WERI-Rb-1 (cell line): ENCODE data around the gene CRLF1.
A peak's percentile ranks its signal among the peaks of the same experiment; 100 is the strongest.

Source experiments
- DNase-seq: peaks from one replicate; pipeline ENCODE4 v3.0.0-alpha.2; 2020
- H3K27ac ChIP-seq: fragments of 250-450 bp; sonication (Bioruptor Pico); 2 replicates; pipeline ENCODE4 v1.5.1; 2020; ENCODE audit warnings: mild to moderate bottlenecking, moderate library complexity
- H3K27me3 ChIP-seq: fragments of 250-450 bp; sonication (Bioruptor Pico); 2 replicates; pipeline ENCODE4 v1.5.1; 2021; ENCODE audit warnings: mild to moderate bottlenecking, low read depth, moderate library complexity; ENCODE audit not compliant: insufficient read depth, severe bottlenecking
- H3K36me3 ChIP-seq: fragments of 250-450 bp; sonication (Bioruptor Pico); 2 replicates; pipeline ENCODE4 v1.5.1; 2020; ENCODE audit warnings: mild to moderate bottlenecking, moderate library complexity
- H3K4me3 ChIP-seq: 2 replicates; pipeline ENCODE4 v1.5.1; 2011; ENCODE audit warnings: low read depth, mild to moderate bottlenecking, control low read depth, low read length
- H3K9me3 ChIP-seq: fragments of 250-450 bp; sonication (Bioruptor Pico); 2 replicates; pipeline ENCODE4 v1.5.1; 2021; ENCODE audit warnings: mild to moderate bottlenecking, moderate library complexity; ENCODE audit not compliant: severe bottlenecking
- CTCF ChIP-seq: IDR thresholded peaks from 2 replicates; pipeline ENCODE4 v1.5.1; 2011; ENCODE audit warnings: low read depth, mild to moderate bottlenecking, control low read depth, inconsistent platforms, low read length

CRLF1 gene

GRCh38 chr19:18618236-18618635 is 11.6 kb upstream of the CRLF1 start:
- Histone ChIP-seq H3K4me3 (no peak overlapping the region), H3K27ac (no peak overlapping the region), H3K36me3 (no peaks in the 10 kb centered on the region), H3K27me3 (peaks cover 8% of the 10 kb centered on the region), H3K9me3 (peaks cover 11% of the 10 kb centered on the region)
- no peak for DNase-seq
- TF ChIP-seq CTCF, result no peak

- no peak for DNase-seq
- H3K36me3 ChIP-seq, result no peaks in the 10 kb centered on the region
- no peak overlapping the region for H3K27ac ChIP-seq
- H3K4me3 ChIP-seq, result no peak overlapping the region
- no peak for TF ChIP-seq CTCF
- peaks cover 11% of the 10 kb centered on the region for H3K9me3 ChIP-seq
- H3K27me3 ChIP-seq, result peaks cover 15% of the 10 kb centered on the region
These were observed 11.0 kb upstream of the CRLF1 start for GRCh38 chr19:18617562-18617961.

GRCh38 chr19:18616023-18616422 is 9.4 kb upstream of the CRLF1 start:
- H3K4me3 ChIP-seq, result no peak overlapping the region
- no peak for TF ChIP-seq CTCF
- H3K27ac ChIP-seq, result no peak overlapping the region
- peaks cover 11% of the 10 kb centered on the region for H3K9me3 ChIP-seq
- H3K27me3 ChIP-seq, result peaks cover 29% of the 10 kb centered on the region
- no peaks in the 10 kb centered on the region for H3K36me3 ChIP-seq
- DNase-seq, result no peak

GRCh38 chr19:18613589-18614234 is 7.1 kb upstream of the CRLF1 start:
- peaks cover 52% of the 10 kb centered on the region for H3K27me3 ChIP-seq
- TF ChIP-seq CTCF, result no peak
- peak; percentile 64 for DNase-seq

GRCh38 chr19:18612772-18613588 is 6.4 kb upstream of the CRLF1 start, which contains the start of gene TMEM59L:
Gene TMEM59L, plus strand, starts transcription at chr19:18612870. Its CDS starts 89 bp downstream, at chr19:18612959.
- no peak for TF ChIP-seq CTCF
- Histone ChIP-seq H3K4me3 (peak within 1 kb of the TSS; percentile 37), H3K27ac (no peak within 1 kb of the TSS), H3K27me3 (peaks cover 59% of the 10 kb centered on the region), H3K36me3 (no peaks in the 10 kb centered on the region), H3K9me3 (peaks cover 11% of the 10 kb centered on the region)
- no peak for DNase-seq

More at GRCh38 chr19:18613589-18614234, 7.1 kb upstream of the CRLF1 start:
- H3K36me3 ChIP-seq, result no peaks in the 10 kb centered on the region
- no peak overlapping the region; the same call in 1 of the 2 replicates for H3K4me3 ChIP-seq
- no peak overlapping the region for H3K27ac ChIP-seq
- peaks cover 11% of the 10 kb centered on the region for H3K9me3 ChIP-seq
